Nephron (organoid): ENCODE data around the gene MGA.

Source experiments
- H3K27ac Mint-ChIP-seq, 3 experiments: 2 replicates each; pipeline ENCODE4 v1.8.0; 2020; ENCODE audit warnings: mixed read lengths in 3 of 3, mild to moderate bottlenecking in 2 of 3, moderate library complexity in 1 of 3
- H3K27me3 Mint-ChIP-seq: 2 replicates; pipeline ENCODE4 v1.8.0; 2021; ENCODE audit warnings: low read depth, mild to moderate bottlenecking, moderate library complexity, mixed read lengths
- H3K36me3 Mint-ChIP-seq: 2 replicates; pipeline ENCODE4 v1.8.0; 2020; ENCODE audit warnings: low read depth, mixed read lengths
- H3K4me1 Mint-ChIP-seq: 2 replicates; pipeline ENCODE4 v1.8.0; 2020; ENCODE audit warnings: mixed read lengths
- H3K4me3 Mint-ChIP-seq, 3 experiments: 2 replicates each; pipeline ENCODE4 v1.8.0; 2020; ENCODE audit warnings: mild to moderate bottlenecking in 3 of 3, mixed read lengths in 3 of 3, moderate library complexity in 2 of 3
- H3K9me3 Mint-ChIP-seq: 2 replicates; pipeline ENCODE4 v1.8.0; 2020; ENCODE audit warnings: mixed read lengths
- CTCF ChIP-seq, 3 experiments: fragments of 200-600 bp; sonication (generic); IDR thresholded peaks; one replicate each; pipeline ENCODE4 v1.5.0; 2021; ENCODE audit warnings: antibody characterized with exemption in 3 of 3; ENCODE audit not compliant: unreplicated experiment in 3 of 3

MGA gene

GRCh38 chr15:41671656-41672648 is 11.7 kb downstream of the MGA start:
- Mint-ChIP-seq H3K4me3 (no peak overlapping the region), H3K36me3 (peaks cover 47% of the 10 kb centered on the region), H3K4me1 (peaks cover 20% of the 10 kb centered on the region)

GRCh38 chr15:41675337-41675736 is 15.1 kb downstream of the MGA start:
- H3K27ac Mint-ChIP-seq, result no peak overlapping the region
- peaks cover 16% of the 10 kb centered on the region for H3K4me1 Mint-ChIP-seq
- no peak overlapping the region for H3K4me3 Mint-ChIP-seq
- TF ChIP-seq CTCF (IDR thresholded peaks at IDR 0.05; ENCODE audit: unreplicated experiment in 3 of 3), result no peak
- H3K36me3 Mint-ChIP-seq, result peaks cover 53% of the 10 kb centered on the region
- H3K9me3 Mint-ChIP-seq, result peaks cover 12% of the 10 kb centered on the region
- no peaks in the 10 kb centered on the region for H3K27me3 Mint-ChIP-seq

More at GRCh38 chr15:41671656-41672648, 11.7 kb downstream of the MGA start:
- TF ChIP-seq CTCF (IDR thresholded peaks at IDR 0.05; ENCODE audit: unreplicated experiment in 3 of 3), result no peak
- no peaks in the 10 kb centered on the region for H3K27me3 Mint-ChIP-seq
- no peaks in the 10 kb centered on the region for H3K9me3 Mint-ChIP-seq
- no peak overlapping the region for H3K27ac Mint-ChIP-seq

GRCh38 chr15:41678742-41679141 is 18.5 kb downstream of the MGA start:
- H3K27me3 Mint-ChIP-seq, result no peaks in the 10 kb centered on the region
- no peaks in the 10 kb centered on the region for H3K4me1 Mint-ChIP-seq
- no peak overlapping the region for H3K4me3 Mint-ChIP-seq
- H3K27ac Mint-ChIP-seq, result no peak overlapping the region
- H3K9me3 Mint-ChIP-seq, result peaks cover 14% of the 10 kb centered on the region
- TF ChIP-seq CTCF (IDR thresholded peaks at IDR 0.05; ENCODE audit: unreplicated experiment in 3 of 3), result no peak
- peaks cover 51% of the 10 kb centered on the region for H3K36me3 Mint-ChIP-seq

- no peak overlapping the region for H3K27ac Mint-ChIP-seq
- peaks cover 11% of the 10 kb centered on the region for H3K9me3 Mint-ChIP-seq
- H3K36me3 Mint-ChIP-seq, result peaks cover 23% of the 10 kb centered on the region
- no peak overlapping the region for H3K4me3 Mint-ChIP-seq
- no peak for TF ChIP-seq CTCF (IDR thresholded peaks at IDR 0.05; ENCODE audit: unreplicated experiment in 3 of 3)
- H3K4me1 Mint-ChIP-seq, result peaks cover 8% of the 10 kb centered on the region
- no peaks in the 10 kb centered on the region for H3K27me3 Mint-ChIP-seq
Measured at GRCh38 chr15:41683955-41684354, 23.8 kb downstream of the MGA start.

GRCh38 chr15:41688671-41689070 is 28.5 kb downstream of the MGA start:
- no peak for TF ChIP-seq CTCF (IDR thresholded peaks at IDR 0.05; ENCODE audit: unreplicated experiment in 3 of 3)
- H3K4me3 Mint-ChIP-seq, result no peak overlapping the region
- peaks cover 16% of the 10 kb centered on the region for H3K4me1 Mint-ChIP-seq
- H3K27ac Mint-ChIP-seq, result no peak overlapping the region
- H3K9me3 Mint-ChIP-seq, result no peaks in the 10 kb centered on the region
- no peaks in the 10 kb centered on the region for H3K27me3 Mint-ChIP-seq
- H3K36me3 Mint-ChIP-seq, result no peaks in the 10 kb centered on the region
